ENCODE data around the gene WBP2NL.

The WBP2NL gene

DNA sequence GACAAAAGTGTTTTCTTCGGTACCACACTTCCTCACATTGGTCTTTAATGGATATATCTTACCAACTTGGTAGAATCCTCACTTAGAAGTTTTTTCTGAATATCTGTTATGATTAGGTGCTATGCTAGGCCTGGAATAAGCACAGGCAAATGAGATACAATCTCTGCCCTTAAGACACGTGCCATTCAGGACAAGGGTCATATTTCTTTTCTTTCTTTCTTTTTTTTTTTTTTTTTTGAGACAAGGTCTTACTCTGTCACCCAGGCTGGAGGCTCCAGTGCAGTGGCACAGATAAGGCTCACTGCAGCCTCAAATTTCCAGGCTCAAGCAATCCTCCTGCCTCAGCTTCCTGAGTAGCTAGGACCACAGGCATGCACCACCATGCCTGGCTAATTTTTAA, 23.0 kb downstream of the WBP2NL start (continued):
- TF ChIP-seq GLIS3 (CRISPR knock-in tag; IDR thresholded peaks at IDR 0.05) = no peak
- no peak for TF ChIP-seq TCF4 (CRISPR knock-in tag; IDR thresholded peaks at IDR 0.05; ENCODE audit: borderline replicate concordance)
- no peak for TF ChIP-seq CSDC2 (CRISPR knock-in tag; IDR thresholded peaks at IDR 0.05)

DNA sequence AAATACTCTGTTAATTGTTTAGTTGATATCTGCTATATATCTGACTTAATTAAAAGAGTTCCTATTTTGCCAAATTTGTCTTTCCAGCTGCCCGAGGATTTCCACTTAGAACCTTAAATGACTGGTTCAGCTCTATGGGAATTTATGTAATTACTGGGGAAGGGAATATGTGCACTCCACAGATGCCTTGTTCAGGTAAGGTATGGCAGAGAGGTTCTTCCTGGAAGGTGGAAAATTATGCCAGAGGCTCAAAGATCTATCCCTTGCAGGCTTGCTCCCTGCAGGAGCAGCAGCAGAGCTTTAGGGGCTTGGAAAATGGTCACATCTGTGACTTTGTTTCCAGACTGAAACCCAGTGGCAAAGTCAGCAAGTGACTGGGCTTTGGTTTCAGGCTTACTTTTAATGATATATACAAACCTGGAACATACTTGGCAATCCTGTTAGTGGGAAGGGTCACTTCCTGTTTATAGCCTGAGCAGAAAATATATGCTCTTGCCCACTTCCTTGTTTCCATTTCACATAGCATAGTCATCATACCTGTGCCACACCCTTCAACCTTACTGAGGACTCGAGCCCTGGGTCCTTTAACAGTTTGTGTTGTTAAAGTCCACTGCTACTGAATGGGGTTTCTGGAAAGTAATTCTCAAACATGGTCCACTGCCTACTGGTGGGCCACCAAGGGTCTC, 23.7 kb downstream of the WBP2NL start:
- no peak for ATAC-seq
- no peak for TF ChIP-seq ZNF8 (CRISPR knock-in tag; IDR thresholded peaks at IDR 0.05)
- no peak for TF ChIP-seq RARB (CRISPR knock-in tag; IDR thresholded peaks at IDR 0.05)
- TF ChIP-seq ZNF565 (CRISPR knock-in tag; conservative IDR thresholded peaks at IDR 0.05; ENCODE audit: low read depth) = no peak
- TF ChIP-seq, protein P1, sequence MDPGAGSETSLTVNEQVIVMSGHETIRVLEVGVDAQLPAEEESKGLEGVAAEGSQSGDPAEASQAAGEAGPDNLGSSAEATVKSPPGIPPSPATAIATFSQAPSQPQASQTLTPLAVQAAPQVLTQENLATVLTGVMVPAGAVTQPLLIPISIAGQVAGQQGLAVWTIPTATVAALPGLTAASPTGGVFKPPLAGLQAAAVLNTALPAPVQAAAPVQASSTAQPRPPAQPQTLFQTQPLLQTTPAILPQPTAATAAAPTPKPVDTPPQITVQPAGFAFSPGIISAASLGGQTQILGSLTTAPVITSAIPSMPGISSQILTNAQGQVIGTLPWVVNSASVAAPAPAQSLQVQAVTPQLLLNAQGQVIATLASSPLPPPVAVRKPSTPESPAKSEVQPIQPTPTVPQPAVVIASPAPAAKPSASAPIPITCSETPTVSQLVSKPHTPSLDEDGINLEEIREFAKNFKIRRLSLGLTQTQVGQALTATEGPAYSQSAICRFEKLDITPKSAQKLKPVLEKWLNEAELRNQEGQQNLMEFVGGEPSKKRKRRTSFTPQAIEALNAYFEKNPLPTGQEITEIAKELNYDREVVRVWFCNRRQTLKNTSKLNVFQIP (CRISPR knock-in tag; IDR thresholded peaks at IDR 0.05; ENCODE audit: borderline replicate concordance, low read depth) = no peak
- no peak for TF ChIP-seq TOX (CRISPR knock-in tag; IDR thresholded peaks at IDR 0.05; ENCODE audit: borderline replicate concordance)
- TF ChIP-seq, protein P2, sequence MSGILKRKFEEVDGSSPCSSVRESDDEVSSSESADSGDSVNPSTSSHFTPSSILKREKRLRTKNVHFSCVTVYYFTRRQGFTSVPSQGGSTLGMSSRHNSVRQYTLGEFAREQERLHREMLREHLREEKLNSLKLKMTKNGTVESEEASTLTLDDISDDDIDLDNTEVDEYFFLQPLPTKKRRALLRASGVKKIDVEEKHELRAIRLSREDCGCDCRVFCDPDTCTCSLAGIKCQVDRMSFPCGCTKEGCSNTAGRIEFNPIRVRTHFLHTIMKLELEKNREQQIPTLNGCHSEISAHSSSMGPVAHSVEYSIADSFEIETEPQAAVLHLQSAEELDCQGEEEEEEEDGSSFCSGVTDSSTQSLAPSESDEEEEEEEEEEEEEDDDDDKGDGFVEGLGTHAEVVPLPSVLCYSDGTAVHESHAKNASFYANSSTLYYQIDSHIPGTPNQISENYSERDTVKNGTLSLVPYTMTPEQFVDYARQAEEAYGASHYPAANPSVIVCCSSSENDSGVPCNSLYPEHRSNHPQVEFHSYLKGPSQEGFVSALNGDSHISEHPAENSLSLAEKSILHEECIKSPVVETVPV (CRISPR knock-in tag; IDR thresholded peaks at IDR 0.05) = no peak
- no peak for TF ChIP-seq CSDC2 (CRISPR knock-in tag; IDR thresholded peaks at IDR 0.05)
- TF ChIP-seq, protein P3, sequence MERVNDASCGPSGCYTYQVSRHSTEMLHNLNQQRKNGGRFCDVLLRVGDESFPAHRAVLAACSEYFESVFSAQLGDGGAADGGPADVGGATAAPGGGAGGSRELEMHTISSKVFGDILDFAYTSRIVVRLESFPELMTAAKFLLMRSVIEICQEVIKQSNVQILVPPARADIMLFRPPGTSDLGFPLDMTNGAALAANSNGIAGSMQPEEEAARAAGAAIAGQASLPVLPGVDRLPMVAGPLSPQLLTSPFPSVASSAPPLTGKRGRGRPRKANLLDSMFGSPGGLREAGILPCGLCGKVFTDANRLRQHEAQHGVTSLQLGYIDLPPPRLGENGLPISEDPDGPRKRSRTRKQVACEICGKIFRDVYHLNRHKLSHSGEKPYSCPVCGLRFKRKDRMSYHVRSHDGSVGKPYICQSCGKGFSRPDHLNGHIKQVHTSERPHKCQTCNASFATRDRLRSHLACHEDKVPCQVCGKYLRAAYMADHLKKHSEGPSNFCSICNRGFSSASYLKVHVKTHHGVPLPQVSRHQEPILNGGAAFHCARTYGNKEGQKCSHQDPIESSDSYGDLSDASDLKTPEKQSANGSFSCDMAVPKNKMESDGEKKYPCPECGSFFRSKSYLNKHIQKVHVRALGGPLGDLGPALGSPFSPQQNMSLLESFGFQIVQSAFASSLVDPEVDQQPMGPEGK (CRISPR knock-in tag; IDR thresholded peaks at IDR 0.05; ENCODE audit: borderline replicate concordance) = no peak

DNA sequence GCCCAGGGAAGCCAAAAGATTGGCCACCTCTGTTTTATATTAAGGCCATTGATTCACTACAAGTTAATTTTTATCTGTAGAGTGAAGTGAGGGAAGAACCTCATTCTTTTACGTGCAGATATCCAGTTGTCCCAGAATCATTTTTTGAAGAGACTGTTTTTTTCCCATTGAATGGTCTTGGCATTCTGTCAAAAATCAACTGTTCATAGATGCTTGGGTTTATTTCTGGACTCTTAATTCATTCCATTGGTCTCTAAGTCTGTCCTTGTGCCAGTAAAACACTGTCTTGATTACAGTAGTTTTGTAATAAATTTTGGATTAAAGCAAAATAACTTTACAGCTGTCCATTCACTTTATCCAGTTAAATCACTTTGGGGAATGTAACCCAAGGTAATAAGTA, 26.8 kb downstream of the WBP2NL start:
- ATAC-seq = no peak

More for the DNA sequence above, 26.8 kb downstream of the WBP2NL start:
- TF ChIP-seq ZNF70 (CRISPR knock-in tag; IDR thresholded peaks at IDR 0.05) (no peak), ZNF565 (CRISPR knock-in tag; conservative IDR thresholded peaks at IDR 0.05; ENCODE audit: low read depth) (no peak), TCF4 (CRISPR knock-in tag; IDR thresholded peaks at IDR 0.05; ENCODE audit: borderline replicate concordance) (no peak), PPARA (CRISPR knock-in tag; IDR thresholded peaks at IDR 0.05; ENCODE audit: borderline replicate concordance) (no peak), TOX (CRISPR knock-in tag; IDR thresholded peaks at IDR 0.05; ENCODE audit: borderline replicate concordance) (no peak), BACH2 (CRISPR knock-in tag; IDR thresholded peaks at IDR 0.05; ENCODE audit: borderline replicate concordance) (no peak), OSR1 (CRISPR knock-in tag; IDR thresholded peaks at IDR 0.05) (no peak), ZNF8 (CRISPR knock-in tag; IDR thresholded peaks at IDR 0.05) (no peak), RARB (CRISPR knock-in tag; IDR thresholded peaks at IDR 0.05) (no peak), ESRRG (CRISPR knock-in tag; IDR thresholded peaks at IDR 0.05) (no peak), ZFP3 (CRISPR knock-in tag; IDR thresholded peaks at IDR 0.05) (no peak), SNAI2 (CRISPR knock-in tag; IDR thresholded peaks at IDR 0.05) (no peak), ZC3H10 (CRISPR knock-in tag; IDR thresholded peaks at IDR 0.05) (no peak), ISL1 (CRISPR knock-in tag; IDR thresholded peaks at IDR 0.05) (no peak)
- TF ChIP-seq, protein P3 (CRISPR knock-in tag; IDR thresholded peaks at IDR 0.05; ENCODE audit: borderline replicate concordance) = no peak
- TF ChIP-seq, protein P2 (CRISPR knock-in tag; IDR thresholded peaks at IDR 0.05) = no peak
- TF ChIP-seq, protein P1 (CRISPR knock-in tag; IDR thresholded peaks at IDR 0.05; ENCODE audit: borderline replicate concordance, low read depth) = no peak
- TF ChIP-seq, protein P4, sequence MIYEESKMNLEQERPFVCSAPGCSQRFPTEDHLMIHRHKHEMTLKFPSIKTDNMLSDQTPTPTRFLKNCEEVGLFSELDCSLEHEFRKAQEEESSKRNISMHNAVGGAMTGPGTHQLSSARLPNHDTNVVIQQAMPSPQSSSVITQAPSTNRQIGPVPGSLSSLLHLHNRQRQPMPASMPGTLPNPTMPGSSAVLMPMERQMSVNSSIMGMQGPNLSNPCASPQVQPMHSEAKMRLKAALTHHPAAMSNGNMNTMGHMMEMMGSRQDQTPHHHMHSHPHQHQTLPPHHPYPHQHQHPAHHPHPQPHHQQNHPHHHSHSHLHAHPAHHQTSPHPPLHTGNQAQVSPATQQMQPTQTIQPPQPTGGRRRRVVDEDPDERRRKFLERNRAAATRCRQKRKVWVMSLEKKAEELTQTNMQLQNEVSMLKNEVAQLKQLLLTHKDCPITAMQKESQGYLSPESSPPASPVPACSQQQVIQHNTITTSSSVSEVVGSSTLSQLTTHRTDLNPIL (CRISPR knock-in tag; IDR thresholded peaks at IDR 0.05; ENCODE audit: low read depth) = no peak
- TF ChIP-seq, protein P5, sequence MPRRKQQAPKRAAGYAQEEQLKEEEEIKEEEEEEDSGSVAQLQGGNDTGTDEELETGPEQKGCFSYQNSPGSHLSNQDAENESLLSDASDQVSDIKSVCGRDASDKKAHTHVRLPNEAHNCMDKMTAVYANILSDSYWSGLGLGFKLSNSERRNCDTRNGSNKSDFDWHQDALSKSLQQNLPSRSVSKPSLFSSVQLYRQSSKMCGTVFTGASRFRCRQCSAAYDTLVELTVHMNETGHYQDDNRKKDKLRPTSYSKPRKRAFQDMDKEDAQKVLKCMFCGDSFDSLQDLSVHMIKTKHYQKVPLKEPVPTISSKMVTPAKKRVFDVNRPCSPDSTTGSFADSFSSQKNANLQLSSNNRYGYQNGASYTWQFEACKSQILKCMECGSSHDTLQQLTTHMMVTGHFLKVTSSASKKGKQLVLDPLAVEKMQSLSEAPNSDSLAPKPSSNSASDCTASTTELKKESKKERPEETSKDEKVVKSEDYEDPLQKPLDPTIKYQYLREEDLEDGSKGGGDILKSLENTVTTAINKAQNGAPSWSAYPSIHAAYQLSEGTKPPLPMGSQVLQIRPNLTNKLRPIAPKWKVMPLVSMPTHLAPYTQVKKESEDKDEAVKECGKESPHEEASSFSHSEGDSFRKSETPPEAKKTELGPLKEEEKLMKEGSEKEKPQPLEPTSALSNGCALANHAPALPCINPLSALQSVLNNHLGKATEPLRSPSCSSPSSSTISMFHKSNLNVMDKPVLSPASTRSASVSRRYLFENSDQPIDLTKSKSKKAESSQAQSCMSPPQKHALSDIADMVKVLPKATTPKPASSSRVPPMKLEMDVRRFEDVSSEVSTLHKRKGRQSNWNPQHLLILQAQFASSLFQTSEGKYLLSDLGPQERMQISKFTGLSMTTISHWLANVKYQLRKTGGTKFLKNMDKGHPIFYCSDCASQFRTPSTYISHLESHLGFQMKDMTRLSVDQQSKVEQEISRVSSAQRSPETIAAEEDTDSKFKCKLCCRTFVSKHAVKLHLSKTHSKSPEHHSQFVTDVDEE (CRISPR knock-in tag; IDR thresholded peaks at IDR 0.05) = no peak
